HG03571 (cell line): ENCODE data around the gene HS3ST5.
"Not testable (repeated sequence)": the region's sequence is repeated elsewhere in the genome, so short reads cannot be mapped to it uniquely, and the experiment has no call there.

Experiments used
- ATAC-seq: cut with Tn5 transposase; IDR thresholded peaks from one replicate; pipeline ENCODE4 v1.9.1; 2021; ENCODE audit not compliant: unreplicated experiment

The HS3ST5 gene

GRCh38 chr6:114280239-114280982, 62.4 kb downstream of the HS3ST5 start:
- no peak for ATAC-seq

DNA sequence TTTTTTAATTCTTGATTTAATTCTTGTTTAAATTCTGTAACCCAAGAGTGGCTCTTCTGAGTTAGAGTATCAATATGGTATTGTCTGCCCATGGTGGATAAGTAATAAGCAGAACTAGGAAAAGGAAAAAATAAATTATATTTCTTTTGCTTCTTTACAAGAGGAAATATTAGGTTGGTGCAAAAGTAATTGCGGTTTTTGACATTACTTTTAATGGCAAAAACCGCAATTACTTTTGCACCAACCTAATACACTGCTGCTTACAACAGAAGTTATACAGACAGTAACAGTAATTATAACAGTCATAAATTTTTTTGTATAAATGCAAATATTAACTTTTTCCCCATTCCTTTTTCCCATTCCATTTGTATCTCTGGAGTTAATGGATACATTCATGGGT, 65.6 kb downstream of the HS3ST5 start:
- no peak for ATAC-seq

DNA sequence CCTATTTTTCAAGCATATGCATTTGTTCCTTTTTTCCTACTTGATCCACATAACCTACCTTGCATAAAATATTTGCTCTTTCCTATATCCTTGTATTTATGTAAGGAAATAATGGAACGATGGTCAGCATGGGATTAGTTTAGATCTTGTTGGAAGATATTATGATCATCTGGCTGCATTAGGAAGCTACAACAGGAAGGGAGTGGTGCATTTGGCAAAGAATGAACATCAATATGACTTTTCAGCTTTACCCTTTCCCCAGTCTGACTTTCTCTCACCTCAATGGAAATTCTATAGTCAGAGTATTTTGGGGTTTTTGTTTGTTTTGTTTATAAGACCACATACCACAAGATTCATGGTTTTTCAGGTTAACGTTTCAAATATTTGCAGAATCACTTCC, 66.0 kb downstream of the HS3ST5 start:
- no peak for ATAC-seq

GRCh38 chr6:114274836-114275235, 68.0 kb downstream of the HS3ST5 start:
- no peak for ATAC-seq

DNA sequence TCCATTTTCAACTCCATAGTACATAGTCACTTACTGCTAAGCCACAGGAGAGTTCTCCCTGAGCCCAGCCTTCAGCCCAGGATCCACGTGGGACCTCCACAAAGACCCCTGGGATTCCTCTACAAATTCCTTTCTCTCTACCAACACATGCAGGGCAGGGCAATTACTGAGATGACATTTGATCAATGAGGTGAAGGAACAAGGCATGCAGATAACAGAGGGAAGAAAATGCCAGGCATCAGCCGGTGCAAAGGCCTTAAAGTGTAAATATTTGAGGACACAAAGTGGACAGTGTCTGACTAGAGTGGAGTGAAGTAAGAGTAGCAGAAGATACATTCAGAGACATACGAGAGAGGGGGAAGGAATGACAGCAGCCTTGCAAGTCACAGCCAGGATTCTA, 70.2 kb downstream of the HS3ST5 start:
- no peak for ATAC-seq

DNA sequence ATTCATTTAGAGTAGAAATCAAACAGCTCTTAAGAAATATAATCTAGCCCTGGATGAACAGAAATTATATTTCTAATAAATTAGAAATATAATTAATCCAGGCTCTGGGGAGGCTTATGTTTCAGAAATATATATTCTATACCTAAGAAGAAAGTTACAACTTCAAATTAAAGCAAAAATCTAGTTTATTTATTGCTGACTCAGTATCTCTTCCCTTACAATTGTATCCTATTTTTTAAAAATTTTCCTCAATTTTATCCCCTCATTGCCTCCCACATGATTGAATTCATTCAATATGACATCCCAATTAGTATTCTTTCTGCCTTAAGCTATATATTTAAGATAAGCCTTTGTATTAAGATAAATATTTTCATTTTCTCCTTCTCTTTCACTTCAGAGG, 71.4 kb downstream of the HS3ST5 start:
- ATAC-seq = no peak

GRCh38 chr6:114267897-114268296, 74.9 kb downstream of the HS3ST5 start:
- ATAC-seq = no peak

DNA sequence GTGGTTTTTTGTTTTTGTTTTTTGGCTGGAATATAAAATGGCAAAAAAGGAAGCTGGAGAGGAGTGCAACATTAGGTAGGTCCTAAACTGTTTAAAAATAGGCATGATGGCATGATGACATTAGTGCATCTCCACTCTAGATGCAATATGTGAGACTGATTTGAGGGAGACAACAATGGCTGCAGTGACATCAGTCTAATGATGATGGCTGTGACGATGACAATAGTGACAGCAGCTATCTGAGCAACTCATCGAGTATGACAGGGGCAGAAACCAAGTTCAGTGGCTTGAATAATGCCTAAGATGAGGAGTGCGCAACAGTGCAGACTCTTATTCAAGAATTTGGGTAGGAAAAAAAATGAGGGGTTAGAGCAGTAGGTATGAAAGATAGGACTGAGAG, 82.0 kb downstream of the HS3ST5 start:
- no peak for ATAC-seq

DNA sequence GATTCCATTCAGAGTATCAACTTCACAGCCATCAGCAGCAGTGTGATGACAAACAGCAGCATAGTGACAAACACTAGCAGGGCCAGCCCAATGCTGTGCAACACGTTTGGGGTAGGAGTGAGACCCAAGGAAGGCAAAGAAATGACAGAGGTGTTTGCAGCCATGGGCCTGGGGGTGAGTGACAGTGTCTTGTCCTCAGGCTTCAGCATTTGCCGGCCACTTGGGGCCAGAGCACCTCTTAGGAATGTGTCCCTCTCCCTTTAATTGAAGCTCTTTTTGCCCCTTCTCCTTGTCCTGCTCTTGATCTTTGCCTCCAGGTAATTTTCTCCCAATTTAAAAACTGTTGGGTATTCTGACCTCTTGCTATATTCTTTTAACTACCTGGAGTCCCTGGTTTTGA, 84.4 kb downstream of the HS3ST5 start:
- ATAC-seq = no peak

GRCh38 chr6:114253431-114253830, 89.4 kb downstream of the HS3ST5 start:
- no peak for ATAC-seq

DNA sequence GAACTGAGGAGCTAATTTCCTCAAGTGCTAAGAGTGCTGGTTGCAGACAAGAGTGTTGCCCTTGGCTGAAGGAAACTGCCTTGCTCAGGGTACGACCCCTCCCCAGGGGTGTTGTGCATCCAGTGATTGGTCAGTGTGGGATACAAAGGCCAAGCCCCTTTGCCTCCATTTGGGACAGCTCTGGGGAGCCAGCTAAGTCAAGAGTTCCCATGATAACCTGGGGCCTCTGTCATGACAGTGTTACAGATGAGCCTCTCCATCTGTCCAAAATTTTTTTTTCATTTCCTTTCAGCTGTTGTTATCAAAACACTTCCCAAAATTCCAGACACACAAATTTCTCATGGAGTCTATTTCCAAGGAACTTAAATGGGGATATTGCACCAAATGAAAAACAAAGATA, 93.3 kb downstream of the HS3ST5 start:
- no peak for ATAC-seq

DNA sequence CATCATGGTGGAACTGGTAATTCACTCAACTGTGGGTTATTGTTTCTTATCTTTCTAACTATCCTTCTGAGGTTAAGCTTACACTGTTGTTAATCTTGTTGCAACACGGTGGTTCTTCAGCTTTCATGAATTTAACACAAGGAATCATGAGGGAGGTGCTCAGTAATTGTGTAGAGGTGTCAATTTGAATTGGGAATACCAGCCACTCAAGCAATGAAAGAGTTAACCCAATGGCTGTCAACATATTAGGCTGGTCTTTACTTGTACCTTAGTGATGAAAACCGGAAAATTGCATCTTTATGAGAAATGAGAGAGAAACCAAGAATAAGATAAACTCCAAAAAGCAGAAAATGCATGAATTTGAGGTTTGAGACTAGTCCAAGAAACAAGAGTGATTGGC, 95.7 kb downstream of the HS3ST5 start:
- ATAC-seq = no peak

- ATAC-seq = no peak
These were observed 102.0 kb downstream of the HS3ST5 start for GRCh38 chr6:114240796-114241195.

GRCh38 chr6:114228675-114229074, 114.1 kb downstream of the HS3ST5 start:
- no peak for ATAC-seq

GRCh38 chr6:114227944-114228468, 114.8 kb downstream of the HS3ST5 start:
- ATAC-seq = no peak

- ATAC-seq = no peak
These were observed 122.6 kb downstream of the HS3ST5 start for GRCh38 chr6:114220241-114220640.

DNA sequence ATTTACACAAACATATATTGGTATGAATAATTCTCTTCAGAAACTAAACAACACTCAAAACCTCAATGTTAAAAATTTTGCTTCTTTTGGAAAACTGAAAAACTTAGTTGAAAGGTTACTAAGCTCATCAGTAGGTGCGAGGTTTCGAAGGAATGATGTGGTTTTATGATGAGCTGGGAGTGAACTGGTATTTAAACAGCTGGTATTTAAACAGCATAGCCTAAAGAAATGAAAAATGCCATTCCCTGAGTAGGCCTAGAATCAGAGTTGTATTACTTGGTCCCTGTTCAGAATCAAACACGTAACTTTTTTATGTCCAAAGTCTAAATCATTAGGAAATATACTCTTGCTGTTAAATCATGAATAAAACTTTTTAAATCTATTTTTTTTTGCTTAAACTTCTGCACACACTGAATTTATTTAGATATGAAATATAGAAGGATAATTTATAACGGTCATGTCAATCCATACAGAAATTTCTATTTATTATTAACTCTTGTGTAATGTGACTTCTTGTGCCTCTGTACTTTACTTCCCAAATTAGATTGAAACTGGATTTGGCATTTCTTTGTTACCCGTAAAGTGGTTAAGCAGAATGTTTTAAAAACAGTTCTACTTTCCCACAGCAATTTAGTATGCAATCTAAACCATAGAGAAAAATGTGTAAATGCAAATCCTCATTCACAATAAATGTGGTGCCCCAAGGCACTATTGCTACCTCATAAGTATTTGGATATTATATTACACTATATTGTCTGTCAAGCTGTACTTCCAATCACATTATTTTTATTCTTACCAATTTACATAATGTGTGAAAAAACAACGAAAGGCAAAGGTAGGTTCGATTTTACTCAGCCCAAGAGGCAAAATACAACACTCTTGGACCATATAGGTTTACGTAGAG, 124.1 kb downstream of the HS3ST5 start:
- no peak for ATAC-seq

GRCh38 chr6:114217996-114218395, 124.8 kb downstream of the HS3ST5 start:
- not testable (repeated sequence) for ATAC-seq

DNA sequence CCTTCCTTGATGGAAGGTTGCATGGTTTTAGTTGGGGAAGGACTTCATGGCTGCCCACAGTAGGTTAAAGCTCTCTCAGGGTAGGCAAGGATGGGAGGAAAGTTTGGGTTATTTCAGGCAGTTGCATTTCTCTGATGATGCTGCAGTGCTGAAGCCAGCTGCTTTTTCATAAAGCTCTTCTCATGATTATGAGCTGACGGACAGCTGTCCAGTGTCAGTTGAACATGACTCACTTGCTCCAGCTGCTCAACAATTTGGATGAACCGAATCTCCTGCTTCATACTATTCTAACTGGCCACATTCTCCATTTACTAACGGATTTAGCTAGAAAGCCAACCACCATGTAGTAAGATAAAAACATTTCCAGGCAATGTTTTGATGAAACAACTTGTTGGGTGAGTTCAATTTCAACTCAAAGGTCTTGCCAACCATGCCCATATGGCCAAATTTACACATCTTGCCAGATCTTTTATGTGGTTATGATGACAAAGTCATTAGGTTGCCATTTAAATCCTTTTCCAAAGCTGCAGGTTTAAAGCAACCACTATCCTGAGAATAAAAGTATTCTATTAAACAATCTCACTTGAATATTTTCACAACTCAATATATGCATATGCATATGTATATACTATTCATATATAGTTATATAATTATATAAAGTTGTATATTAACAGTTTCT, 125.9 kb downstream of the HS3ST5 start:
- no peak for ATAC-seq

GRCh38 chr6:114210467-114210866, 132.4 kb downstream of the HS3ST5 start:
- no peak for ATAC-seq

GRCh38 chr6:114203460-114203859, 139.4 kb downstream of the HS3ST5 start:
- ATAC-seq = no peak
